ENCODE data around the gene EIF2B5.

EIF2B5 gene

DNA sequence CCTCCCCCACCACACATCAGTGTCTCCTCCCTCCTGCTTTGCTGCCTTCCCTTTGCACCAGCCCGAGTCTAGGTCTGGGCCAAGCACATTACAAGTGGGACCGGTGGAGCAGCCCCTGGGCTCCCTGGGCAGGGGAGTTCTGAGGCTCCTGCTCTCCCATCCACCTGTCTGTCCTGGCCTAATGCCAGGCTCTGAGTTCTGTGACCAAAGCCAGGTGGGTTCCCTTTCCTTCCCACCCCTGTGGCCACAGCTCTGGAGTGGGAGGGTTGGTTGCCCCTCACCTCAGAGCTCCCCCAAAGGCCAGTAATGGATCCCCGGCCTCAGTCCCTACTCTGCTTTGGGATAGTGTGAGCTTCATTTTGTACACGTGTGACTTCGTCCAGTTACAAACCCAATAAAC is 48.5 kb downstream of the EIF2B5 start:
- TF ChIP-seq, protein P1, sequence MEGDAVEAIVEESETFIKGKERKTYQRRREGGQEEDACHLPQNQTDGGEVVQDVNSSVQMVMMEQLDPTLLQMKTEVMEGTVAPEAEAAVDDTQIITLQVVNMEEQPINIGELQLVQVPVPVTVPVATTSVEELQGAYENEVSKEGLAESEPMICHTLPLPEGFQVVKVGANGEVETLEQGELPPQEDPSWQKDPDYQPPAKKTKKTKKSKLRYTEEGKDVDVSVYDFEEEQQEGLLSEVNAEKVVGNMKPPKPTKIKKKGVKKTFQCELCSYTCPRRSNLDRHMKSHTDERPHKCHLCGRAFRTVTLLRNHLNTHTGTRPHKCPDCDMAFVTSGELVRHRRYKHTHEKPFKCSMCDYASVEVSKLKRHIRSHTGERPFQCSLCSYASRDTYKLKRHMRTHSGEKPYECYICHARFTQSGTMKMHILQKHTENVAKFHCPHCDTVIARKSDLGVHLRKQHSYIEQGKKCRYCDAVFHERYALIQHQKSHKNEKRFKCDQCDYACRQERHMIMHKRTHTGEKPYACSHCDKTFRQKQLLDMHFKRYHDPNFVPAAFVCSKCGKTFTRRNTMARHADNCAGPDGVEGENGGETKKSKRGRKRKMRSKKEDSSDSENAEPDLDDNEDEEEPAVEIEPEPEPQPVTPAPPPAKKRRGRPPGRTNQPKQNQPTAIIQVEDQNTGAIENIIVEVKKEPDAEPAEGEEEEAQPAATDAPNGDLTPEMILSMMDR (conservative IDR thresholded peaks at IDR 0.05; ENCODE audit: low read depth, low read length): no peak
- no peak overlapping the region for H3K4me3 ChIP-seq (ENCODE audit: low read depth, low read length)
- no peak for DNase-seq (ENCODE audit: low read depth)

- TF ChIP-seq, protein P1 (conservative IDR thresholded peaks at IDR 0.05; ENCODE audit: low read depth, low read length): no peak
- DNase-seq (ENCODE audit: low read depth): no peak
- H3K4me3 ChIP-seq (ENCODE audit: low read depth, low read length): no peak overlapping the region
Observed at GRCh38 chr3:184184546-184185230, 49.5 kb downstream of the EIF2B5 start.

DNA sequence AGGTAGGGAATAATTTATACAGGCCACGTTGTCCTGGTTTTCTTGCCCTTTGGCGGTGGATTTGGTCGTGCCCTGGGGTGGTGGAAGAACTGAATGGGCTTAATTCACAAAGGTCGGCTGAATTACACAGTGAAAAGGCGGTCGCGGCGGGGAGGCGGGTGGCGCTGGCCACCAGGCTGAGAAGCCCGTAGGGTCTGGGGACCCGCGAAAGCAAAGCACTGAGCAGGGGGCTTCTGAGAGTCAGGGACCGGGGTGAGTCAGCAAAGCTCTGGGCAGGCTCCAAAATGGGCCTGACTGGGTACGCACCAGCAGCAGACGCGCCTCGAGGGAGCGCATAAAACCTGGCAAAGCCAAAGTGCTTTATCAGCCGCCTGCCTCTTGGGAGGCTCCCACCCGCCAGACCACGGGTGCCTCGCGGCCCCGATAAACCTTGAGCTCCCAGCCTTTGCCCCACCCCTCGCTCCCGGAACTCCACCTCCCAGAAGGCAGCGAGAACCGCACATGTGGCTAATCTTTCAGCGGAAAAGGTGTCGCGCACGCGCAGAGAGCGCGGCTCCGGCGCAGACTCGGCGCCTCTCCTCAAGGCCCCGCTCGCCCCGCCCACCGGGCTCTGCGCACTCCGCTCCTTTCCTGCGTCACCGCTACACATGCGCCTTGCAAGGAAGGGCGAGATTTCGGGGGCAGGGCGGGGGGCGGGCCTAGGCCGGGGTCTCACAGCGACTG is 50.5 kb downstream of the EIF2B5 start:
- TF ChIP-seq, protein P1 (conservative IDR thresholded peaks at IDR 0.05; ENCODE audit: low read depth, low read length): no peak
- peak; percentile 99 for DNase-seq (ENCODE audit: low read depth)
- peak overlapping the region; percentile 97 for H3K4me3 ChIP-seq (ENCODE audit: low read depth, low read length)

- H3K4me3 ChIP-seq (ENCODE audit: low read depth, low read length): peak within 1 kb of the TSS; percentile 97
- DNase-seq (ENCODE audit: low read depth): peak; percentile 49
- TF ChIP-seq, protein P1 (conservative IDR thresholded peaks at IDR 0.05; ENCODE audit: low read depth, low read length): no peak
Observed at GRCh38 chr3:184186184-184186901, 51.2 kb downstream of the EIF2B5 start, which contains the start of gene ABCF3. Gene ABCF3, plus strand, starts transcription at chr3:184186199. Its CDS starts 9 bp downstream, at chr3:184186208.

DNA sequence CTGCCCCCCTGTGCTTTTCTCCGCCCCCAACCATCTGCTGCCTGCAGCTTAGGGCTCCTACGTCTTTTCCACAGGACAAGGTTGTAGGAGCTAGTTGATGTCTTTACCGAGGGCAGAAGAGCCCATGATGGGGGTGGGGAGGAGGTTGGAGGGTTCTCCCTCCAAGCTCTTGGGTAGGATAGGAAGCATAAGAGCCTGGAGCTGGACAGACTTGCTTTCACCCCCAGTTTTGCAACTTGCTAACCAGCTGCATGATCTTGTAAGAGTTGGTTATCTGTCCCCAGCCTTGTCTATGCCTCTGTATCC is 51.7 kb downstream of the EIF2B5 start:
- TF ChIP-seq, protein P1 (conservative IDR thresholded peaks at IDR 0.05; ENCODE audit: low read depth, low read length): no peak
- no peak for DNase-seq (ENCODE audit: low read depth)

DNA sequence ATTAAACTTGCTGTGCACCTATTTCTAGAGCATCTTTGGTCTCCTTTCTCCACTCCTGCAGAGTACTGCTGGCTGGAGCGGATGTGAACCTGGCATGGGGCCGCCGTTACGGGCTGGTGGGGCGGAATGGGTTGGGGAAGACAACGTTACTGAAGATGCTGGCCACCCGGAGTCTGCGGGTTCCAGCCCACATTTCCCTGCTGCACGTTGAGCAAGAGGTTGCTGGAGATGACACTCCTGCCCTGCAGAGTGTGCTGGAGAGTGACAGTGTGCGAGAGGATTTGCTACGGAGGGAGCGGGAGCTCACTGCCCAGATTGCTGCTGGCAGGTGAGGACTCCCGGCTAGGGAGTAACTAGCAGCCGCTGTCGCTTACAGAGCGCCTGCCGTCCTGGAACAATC is 52.9 kb downstream of the EIF2B5 start:
- DNase-seq (ENCODE audit: low read depth): no peak
- TF ChIP-seq, protein P1 (conservative IDR thresholded peaks at IDR 0.05; ENCODE audit: low read depth, low read length): no peak

More for the DNA sequence above, 51.7 kb downstream of the EIF2B5 start:
- peak overlapping the region; percentile 97 for H3K4me3 ChIP-seq (ENCODE audit: low read depth, low read length)

More for the DNA sequence above, 52.9 kb downstream of the EIF2B5 start:
- H3K4me3 ChIP-seq (ENCODE audit: low read depth, low read length): no peak overlapping the region

Data from choroid plexus epithelial cell (primary cell).